IMR-90 (cell line): ENCODE results near the gene MEF2C. TPM values are rescaled to one million over a fixed set of nuclear protein-coding genes. Genes with fewer than 3 reads are reported as not detected.

Experiments used
- ATAC-seq: fragments of 200-7000 bp; cut with Tn5 transposase; 2 replicates; pipeline ENCODE4 v1.9.1; 2020; ENCODE audit warnings: low read depth, mild to moderate bottlenecking, moderate library complexity
- BruUV-seq: library from RNA; stranded (reverse); fragments of 400-500 nt; replicated peaks from 2 replicates; lab custom pipeline; 2021; lab: Mats Ljungman, UMichigan
- CTCF ChIA-PET: fragments of 300-600 bp; formaldehyde crosslinking; extraction: SDS; loops from one replicate; lab custom pipeline; 2021; ENCODE audit warnings: antibody characterized with exemption; lab: Yijun Ruan, JAX
- POLR2A ChIA-PET: fragments of 300-600 bp; sonication (Branson Sonifier 250); formaldehyde crosslinking; loops from one replicate; lab custom pipeline; 2022; ENCODE audit warnings: antibody characterized with exemption; ENCODE audit not compliant: unreplicated experiment; lab: Charles Lee
- DNase-seq: peaks from one replicate; pipeline ENCODE4 v3.0.0; 2013
- H2AFZ ChIP-seq: replicated peaks from 2 replicates; pipeline ENCODE3; 2013; ENCODE audit warnings: low read length, mild to moderate bottlenecking; ENCODE audit not compliant: poor library complexity
- H2AK5ac ChIP-seq: 2 replicates; pipeline ENCODE4 v1.6.1; 2013; ENCODE audit warnings: low read depth, low read length, inconsistent platforms
- H2AK9ac ChIP-seq: replicated peaks from 2 replicates; pipeline ENCODE3; 2013; ENCODE audit warnings: mild to moderate bottlenecking, low read depth, low read length, moderate library complexity; ENCODE audit not compliant: poor library complexity
- H2BK120ac ChIP-seq: 2 replicates; pipeline ENCODE4 v1.6.1; 2013; ENCODE audit warnings: low read depth, low read length, inconsistent platforms
- H2BK15ac ChIP-seq: 3 replicates; pipeline ENCODE4 v1.6.1; 2013; ENCODE audit warnings: low read depth, low read length, inconsistent platforms
- H2BK20ac ChIP-seq: 2 replicates; pipeline ENCODE4 v1.6.1; 2013; ENCODE audit warnings: low read depth, mild to moderate bottlenecking, inconsistent platforms, low read length, moderate library complexity
- H2BK5ac ChIP-seq: 2 replicates; pipeline ENCODE4 v1.6.1; 2013; ENCODE audit warnings: mild to moderate bottlenecking, low read depth, low read length, inconsistent platforms; ENCODE audit not compliant: poor library complexity, severe bottlenecking
- H3K14ac ChIP-seq: replicated peaks from 2 replicates; pipeline ENCODE4 v1.6.1; 2013; ENCODE audit warnings: low read depth, low read length, inconsistent platforms
- H3K18ac ChIP-seq: 2 replicates; pipeline ENCODE4 v1.6.1; 2013; ENCODE audit warnings: low read depth, low read length, control low read depth
- H3K23ac ChIP-seq: 2 replicates; pipeline ENCODE4 v1.6.1; 2013; ENCODE audit warnings: low read depth, low read length, inconsistent platforms
- H3K27ac ChIP-seq: 2 replicates; pipeline ENCODE4 v1.5.1; 2013; ENCODE audit warnings: mild to moderate bottlenecking, control low read depth, low read length; ENCODE audit not compliant: insufficient read depth
- H3K27me3 ChIP-seq: 2 replicates; pipeline ENCODE4 v1.6.1; 2013; ENCODE audit warnings: low read length; ENCODE audit not compliant: control insufficient read depth, insufficient read depth
- H3K36me3 ChIP-seq: 2 replicates; pipeline ENCODE4 v1.6.1; 2013; ENCODE audit warnings: low read length, mixed read lengths; ENCODE audit not compliant: control insufficient read depth, insufficient read depth
- H3K4ac ChIP-seq: 2 replicates; pipeline ENCODE4 v1.6.1; 2013; ENCODE audit warnings: low read depth, low read length, inconsistent platforms
- H3K4me1 ChIP-seq: 2 replicates; pipeline ENCODE4 v1.6.1; 2013; ENCODE audit warnings: low read length, mixed read lengths; ENCODE audit not compliant: control insufficient read depth, insufficient read depth
- H3K4me2 ChIP-seq: 2 replicates; pipeline ENCODE4 v1.6.1; 2013; ENCODE audit warnings: low read depth, mild to moderate bottlenecking, control low read depth, low read length, moderate library complexity
- H3K4me3 ChIP-seq: 2 replicates; pipeline ENCODE4 v1.5.1; 2013; ENCODE audit warnings: low read depth, mild to moderate bottlenecking, control low read depth, low read length, moderate library complexity; ENCODE audit not compliant: insufficient read depth
- H3K56ac ChIP-seq: 2 replicates; pipeline ENCODE4 v1.6.1; 2013; ENCODE audit warnings: low read length, inconsistent platforms; ENCODE audit not compliant: insufficient read depth; ENCODE audit errors: extremely low read depth
- H3K79me1 ChIP-seq, 2 experiments: 2 replicates each; pipeline ENCODE4 v1.6.1; 2013; ENCODE audit warnings: low read length in 2 of 2, inconsistent platforms in 1 of 2, low read depth in 1 of 2
- H3K9ac ChIP-seq: 2 replicates; pipeline ENCODE4 v1.6.1; 2013; ENCODE audit warnings: low read depth, low read length, control low read depth
- H3K9me1 ChIP-seq: 2 replicates; pipeline ENCODE4 v1.6.1; 2013; ENCODE audit warnings: low read length, inconsistent platforms; ENCODE audit not compliant: insufficient read depth
- H3K9me3 ChIP-seq: 2 replicates; pipeline ENCODE4 v1.6.1; 2013; ENCODE audit warnings: low read length; ENCODE audit not compliant: control insufficient read depth, insufficient read depth
- H4K20me1 ChIP-seq: 2 replicates; pipeline ENCODE4 v1.6.1; 2013; ENCODE audit warnings: low read length, inconsistent platforms; ENCODE audit not compliant: insufficient read depth
- H4K5ac ChIP-seq: 2 replicates; pipeline ENCODE4 v1.6.1; 2013; ENCODE audit warnings: mild to moderate bottlenecking, low read depth, low read length, control low read depth
- H4K8ac ChIP-seq, 2 experiments: 2 replicates each; pipeline ENCODE4 v1.6.1; 2013; ENCODE audit warnings: low read depth in 2 of 2, low read length in 2 of 2, control low read depth in 1 of 2, inconsistent platforms in 1 of 2
- H4K91ac ChIP-seq: 2 replicates; pipeline ENCODE4 v1.6.1; 2013; ENCODE audit warnings: low read depth, low read length, inconsistent platforms; ENCODE audit not compliant: insufficient read depth
- CEBPB ChIP-seq: IDR thresholded peaks from 2 replicates; pipeline ENCODE4 v1.6.1; 2012; ENCODE audit warnings: low read depth, low read length, improper control_type of control experiment
- ELK1 ChIP-seq: fragments of 150-350 bp; IDR thresholded peaks from 2 replicates; pipeline ENCODE4 v1.6.1; 2016; ENCODE audit warnings: low read depth, mild to moderate bottlenecking, low read length, moderate library complexity, borderline replicate concordance
- MAFK ChIP-seq: IDR thresholded peaks from 2 replicates; pipeline ENCODE4 v1.6.1; 2012; ENCODE audit warnings: low read depth, low read length, improper control_type of control experiment
- NFE2L2 ChIP-seq: fragments of 150-350 bp; IDR thresholded peaks from 2 replicates; pipeline ENCODE4 v1.6.1; 2016; ENCODE audit warnings: low read depth, mild to moderate bottlenecking, low read length
- POLR2A ChIP-seq: IDR thresholded peaks from 2 replicates; pipeline ENCODE4 v1.6.1; 2012; ENCODE audit warnings: mild to moderate bottlenecking, low read depth, low read length
- RAD21 ChIP-seq: IDR thresholded peaks from 2 replicates; pipeline ENCODE4 v1.6.1; 2012; ENCODE audit warnings: low read length, improper control_type of control experiment
- RCOR1 ChIP-seq: IDR thresholded peaks from 2 replicates; pipeline ENCODE4 v1.6.1; 2012; ENCODE audit warnings: mild to moderate bottlenecking, low read length, improper control_type of control experiment; ENCODE audit not compliant: insufficient replicate concordance
- RFX5 ChIP-seq: IDR thresholded peaks from 2 replicates; pipeline ENCODE4 v1.8.0; 2012; ENCODE audit warnings: low read depth, mild to moderate bottlenecking, low read length, moderate library complexity
- WGBS, 2 experiments: methylation state at CpG; one replicate each; pipeline versions ENCODE4 v1.1.5 to v1.1.7; 2013; ENCODE audit warnings: missing lambda C conversion rate in 2 of 2; ENCODE audit not compliant: insufficient read length in 1 of 2; ENCODE audit errors: extremely low coverage in 2 of 2; 5-methylcytosine and 5-hydroxymethylcytosine counted together
- dilution Hi-C: fragments of 300-500 bp; cut with HindIII; formaldehyde crosslinking; loops from one replicate; pipeline ENCODE4 v1.14.3; 2018; ENCODE audit warnings: low sequenced_read_pairs; ENCODE audit not compliant: unreplicated experiment
- in situ Hi-C: fragments of 300-500 bp; cut with MboI; formaldehyde crosslinking; loops from 3 replicates; pipeline ENCODE4 v1.14.3; 2019; ENCODE audit warnings: low sequenced_read_pairs, inconsistent platforms, mixed read lengths
- intact Hi-C: fragments of 100-400 bp; cut with micrococcal nuclease; formaldehyde crosslinking; loops from 2 replicates; pipeline ENCODE4 v1.10.0; 2022
- polyA plus RNA-seq, 3 experiments: library from polyadenylated mRNA; depleted of rRNA; stranded (reverse); fragments of >200 nt; gene quantifications; 2 replicates each; pipeline ENCODE4 v1.2.3, GENCODE V29; 2012; ENCODE audit warnings: low replicate concordance in 1 of 3
- total RNA-seq: library from RNA; depleted of rRNA; stranded (reverse); fragments of >200 nt; gene quantifications from 2 replicates; pipeline ENCODE4 v1.2.3, GENCODE V29; 2012
- TF ChIP-seq, protein P1 (sequence below): fragments of 150-350 bp; IDR thresholded peaks from 2 replicates; pipeline ENCODE4 v1.6.1; 2017; ENCODE audit warnings: mild to moderate bottlenecking, antibody characterized with exemption, low read length, low read depth

The MEF2C gene
- total and polyA plus RNA-seq, 2 of the 4 experiments (the other 2 are of a cell fraction), result 1.5 to 6.8 TPM

DNA sequence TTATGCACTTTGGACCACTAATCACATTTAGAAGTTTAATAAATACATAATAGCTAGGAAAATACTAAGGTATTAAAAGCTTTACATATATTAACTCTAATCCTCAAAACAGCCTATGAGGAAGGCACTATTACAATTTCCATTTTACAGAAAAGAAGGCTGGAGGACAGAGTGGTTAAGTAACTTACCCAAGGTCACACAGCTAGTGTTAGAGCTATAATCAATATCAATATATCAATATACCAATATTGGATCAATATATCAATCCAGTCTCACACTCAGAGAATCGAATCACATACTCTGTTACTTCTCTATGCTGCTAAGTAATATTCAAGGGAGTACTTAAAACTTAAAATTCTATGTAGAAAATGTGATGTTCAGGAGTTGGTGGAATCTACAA lies 45.2 kb downstream of the MEF2C start:
- H3K27me3 ChIP-seq, result no peaks in the 10 kb centered on the region
- H2BK20ac ChIP-seq, result no peak overlapping the region
- no peak overlapping the region for H3K18ac ChIP-seq
- H2BK5ac ChIP-seq, result no peak overlapping the region
- H2BK120ac ChIP-seq, result no peak overlapping the region
- DNase-seq, result no peak
- no peak overlapping the region for H2AFZ ChIP-seq
- H3K27ac ChIP-seq, result no peak overlapping the region
- H3K56ac ChIP-seq, result no peak overlapping the region
- CTCF ChIA-PET, result interaction anchor here (1.1 kb wide), 1 partner anchor 51 kb away, joined by 3 read pairs; no protein-coding TSS in a partner anchor
- H4K20me1 ChIP-seq, result no peaks in the 10 kb centered on the region
- H3K36me3 ChIP-seq, result no peaks in the 10 kb centered on the region
- dilution Hi-C loops (no loop called here), intact Hi-C loops (no loop called here), in situ Hi-C loops (no loop called here)
- no peak overlapping the region for H3K4me3 ChIP-seq
- H3K4ac ChIP-seq, result no peak overlapping the region
- BruUV-seq, result no TSS peak
- H3K79me1 ChIP-seq, result 0 out of 4 replicates have a peak, but pooled peaks cover 0 to 4% of the 10 kb centered on the region in 2 experiments
- POLR2A ChIA-PET, result interaction anchor here (0.6 kb wide), 2 partner anchors 11 to 33 kb away, joined by 3 to 4 read pairs; no protein-coding TSS in a partner anchor
- H2AK9ac ChIP-seq, result no peak overlapping the region
- no peaks in the 10 kb centered on the region for H3K9me3 ChIP-seq
- H3K4me2 ChIP-seq, result no peak overlapping the region
- no peak overlapping the region for H3K14ac ChIP-seq
- peaks cover 3% of the 10 kb centered on the region; the same call in 1 of the 2 replicates for H3K9me1 ChIP-seq
- no peak overlapping the region for H4K8ac ChIP-seq
- no peak overlapping the region for H2AK5ac ChIP-seq
- no peak overlapping the region for H4K5ac ChIP-seq
- WGBS, 2 experiments, result no CpG with 5 or more reads among the region's 1 CpG
- TF ChIP-seq POLR2A (no peak), MAFK (no peak), ELK1 (no peak), NFE2L2 (no peak), RCOR1 (no peak), RAD21 (no peak), RFX5 (no peak), CEBPB (no peak)
- TF ChIP-seq, protein P1, sequence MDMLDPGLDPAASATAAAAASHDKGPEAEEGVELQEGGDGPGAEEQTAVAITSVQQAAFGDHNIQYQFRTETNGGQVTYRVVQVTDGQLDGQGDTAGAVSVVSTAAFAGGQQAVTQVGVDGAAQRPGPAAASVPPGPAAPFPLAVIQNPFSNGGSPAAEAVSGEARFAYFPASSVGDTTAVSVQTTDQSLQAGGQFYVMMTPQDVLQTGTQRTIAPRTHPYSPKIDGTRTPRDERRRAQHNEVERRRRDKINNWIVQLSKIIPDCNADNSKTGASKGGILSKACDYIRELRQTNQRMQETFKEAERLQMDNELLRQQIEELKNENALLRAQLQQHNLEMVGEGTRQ, result no peak
- peaks cover 5% of the 10 kb centered on the region for H3K4me1 ChIP-seq
- no peak overlapping the region for H3K9ac ChIP-seq
- H2BK15ac ChIP-seq, result no peak overlapping the region
- no peak for ATAC-seq
- no peak overlapping the region for H4K91ac ChIP-seq
- H3K23ac ChIP-seq, result no peak overlapping the region
